GM12891 (cell line): Measurements from ENCODE around the gene PCBP3.

Source experiments
- POLR2A ChIP-seq: IDR thresholded peaks from 2 replicates; pipeline ENCODE4 v1.6.1; 2011; ENCODE audit warnings: low read depth, low read length, control low read depth
- TAF1 ChIP-seq: IDR thresholded peaks from 2 replicates; pipeline ENCODE4 v1.6.1; 2011; ENCODE audit warnings: low read depth, low read length, control low read depth

- TF ChIP-seq TAF1 (no peak), POLR2A (no peak)
These were observed 174.9 kb downstream of the PCBP3 start for GRCh38 chr21:45818276-45818903.
